GM21447 (cell line): ENCODE measurements around the gene GRAP2.

Experiments
- ATAC-seq: cut with Tn5 transposase; IDR thresholded peaks from one replicate; pipeline ENCODE4 v1.9.1; 2021; ENCODE audit not compliant: unreplicated experiment

Gene GRAP2

DNA sequence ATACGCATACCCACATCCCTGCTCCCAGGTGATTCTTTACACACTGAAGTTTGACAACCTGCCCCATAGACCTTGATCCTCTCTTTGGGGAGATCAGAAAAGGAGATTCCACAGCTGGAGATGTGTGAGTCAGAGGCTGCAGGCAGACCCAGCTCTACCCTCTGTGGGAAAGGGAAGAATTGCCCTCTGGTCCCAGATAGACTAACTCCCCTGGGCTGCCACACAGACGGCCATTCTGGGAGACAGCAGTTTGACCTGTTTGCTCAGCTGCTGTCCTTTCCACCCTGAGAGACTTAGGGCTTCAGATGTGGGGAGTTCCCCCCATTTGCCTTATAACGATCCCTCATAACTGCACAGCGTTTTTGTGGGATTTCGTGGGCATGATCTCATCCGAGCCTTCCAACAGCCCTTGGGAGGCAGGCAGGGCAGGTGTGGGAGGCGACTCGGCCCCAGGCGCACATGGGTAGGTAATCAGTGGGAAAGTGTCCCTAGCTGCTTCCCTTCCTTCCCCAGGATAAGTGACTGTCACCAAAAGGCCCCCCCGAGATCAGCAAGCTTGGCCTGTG lies 107.9 kb downstream of the GRAP2 start:
- ATAC-seq = no peak

DNA sequence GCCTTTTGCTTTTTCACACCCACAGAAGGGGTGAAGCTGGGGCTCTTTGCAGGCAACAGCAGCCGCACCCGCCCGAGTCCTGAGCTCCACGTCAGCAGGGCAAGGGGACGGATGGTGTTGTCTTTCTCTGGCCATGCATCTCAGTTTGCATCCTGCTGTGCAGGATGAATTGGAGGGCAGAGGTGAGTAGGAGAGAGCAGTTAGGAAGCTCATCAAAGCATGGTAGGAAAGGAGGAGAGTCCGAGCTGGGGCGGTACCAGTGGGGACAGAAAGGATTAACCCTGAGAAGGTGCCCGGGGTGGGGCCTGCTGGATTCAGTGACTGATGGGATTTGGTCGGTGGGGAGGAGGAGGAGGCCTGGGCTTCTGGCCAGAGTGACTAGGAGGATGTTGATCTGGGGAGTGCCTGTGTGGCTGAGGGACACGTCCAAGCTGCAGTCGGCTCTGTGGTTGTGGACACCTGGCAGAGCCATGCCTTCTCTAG lies 108.4 kb downstream of the GRAP2 start:
- no peak for ATAC-seq

DNA sequence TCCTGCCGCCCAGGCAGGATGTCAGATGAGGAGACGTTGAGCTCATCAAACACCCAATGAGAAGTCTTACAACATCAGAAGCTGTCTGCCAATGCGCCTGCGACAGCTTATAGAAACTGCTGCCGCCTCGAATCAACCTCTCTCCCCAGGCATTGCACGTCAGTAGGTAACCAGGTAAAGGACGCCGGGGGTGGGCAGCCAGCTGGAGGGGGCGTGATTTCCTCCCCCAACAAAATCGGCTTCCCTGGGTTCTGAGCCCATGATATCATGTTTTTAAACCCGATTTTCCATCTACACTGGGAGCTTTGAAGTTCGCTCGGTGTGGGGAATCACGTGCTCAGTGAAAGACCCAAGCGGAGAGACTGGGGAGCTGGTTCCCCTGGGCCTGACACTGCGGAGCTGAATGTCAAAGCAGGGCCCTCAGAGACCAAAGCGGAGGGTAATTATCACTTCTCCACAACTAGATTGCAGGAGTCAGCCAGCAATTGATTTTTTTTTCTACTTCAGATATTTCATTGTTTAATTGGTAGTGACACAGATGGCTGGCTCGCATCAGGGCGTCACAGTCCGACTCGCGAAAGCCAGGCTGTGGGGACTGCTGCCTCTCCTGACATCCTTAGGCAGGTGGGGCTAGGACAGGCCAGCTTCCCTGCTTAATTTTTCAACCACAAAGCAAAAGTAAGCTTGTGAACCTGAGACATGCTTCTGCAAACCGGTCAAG lies 109.2 kb downstream of the GRAP2 start:
- no peak for ATAC-seq

DNA sequence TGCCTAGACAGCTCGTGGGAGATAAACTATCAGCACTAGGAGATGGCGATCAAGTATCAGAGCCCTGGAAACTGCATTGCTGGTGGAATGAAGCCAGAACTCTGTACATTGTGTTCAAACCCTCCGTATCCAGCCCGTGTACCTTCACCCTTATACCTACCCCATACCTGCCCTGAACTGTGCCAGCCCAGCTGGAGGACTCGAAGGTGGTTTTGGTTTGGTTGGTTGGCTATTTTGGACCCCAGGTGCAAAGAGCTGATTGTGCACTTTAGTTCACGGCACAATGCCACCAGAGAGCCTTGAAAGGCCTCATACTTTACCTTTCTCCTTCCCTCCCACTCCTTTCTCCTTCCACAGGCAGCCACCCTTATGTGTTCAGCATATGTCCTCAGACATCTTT lies 109.9 kb downstream of the GRAP2 start:
- ATAC-seq = no peak

DNA sequence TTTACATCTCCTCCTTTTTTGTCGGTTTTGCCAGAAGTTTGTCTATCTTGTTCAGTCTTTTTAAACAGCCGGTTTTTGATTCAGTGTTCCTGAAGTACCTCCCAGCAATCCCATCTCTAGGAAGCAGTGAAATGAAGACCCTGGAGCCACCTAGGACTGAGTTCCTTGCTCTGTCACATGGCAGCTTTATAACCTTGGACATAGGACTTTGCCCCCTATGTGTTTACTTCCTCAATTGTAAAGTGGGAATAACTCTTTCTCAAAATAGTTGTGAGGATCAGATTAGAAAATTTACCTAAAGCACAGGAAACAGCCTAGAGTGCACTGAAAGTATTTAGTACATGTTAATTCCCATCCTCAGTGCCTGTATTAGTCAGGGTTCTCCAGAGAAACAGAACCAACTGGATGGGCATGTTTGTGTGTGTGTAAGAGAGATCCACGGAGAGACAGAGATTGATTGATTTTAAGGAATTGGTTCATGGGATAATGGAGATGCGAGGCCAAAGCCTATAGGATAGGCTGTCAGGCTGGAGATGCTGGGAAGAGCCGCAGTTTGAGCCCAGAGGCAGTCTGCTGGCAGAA lies 113.9 kb downstream of the GRAP2 start:
- no peak for ATAC-seq

DNA sequence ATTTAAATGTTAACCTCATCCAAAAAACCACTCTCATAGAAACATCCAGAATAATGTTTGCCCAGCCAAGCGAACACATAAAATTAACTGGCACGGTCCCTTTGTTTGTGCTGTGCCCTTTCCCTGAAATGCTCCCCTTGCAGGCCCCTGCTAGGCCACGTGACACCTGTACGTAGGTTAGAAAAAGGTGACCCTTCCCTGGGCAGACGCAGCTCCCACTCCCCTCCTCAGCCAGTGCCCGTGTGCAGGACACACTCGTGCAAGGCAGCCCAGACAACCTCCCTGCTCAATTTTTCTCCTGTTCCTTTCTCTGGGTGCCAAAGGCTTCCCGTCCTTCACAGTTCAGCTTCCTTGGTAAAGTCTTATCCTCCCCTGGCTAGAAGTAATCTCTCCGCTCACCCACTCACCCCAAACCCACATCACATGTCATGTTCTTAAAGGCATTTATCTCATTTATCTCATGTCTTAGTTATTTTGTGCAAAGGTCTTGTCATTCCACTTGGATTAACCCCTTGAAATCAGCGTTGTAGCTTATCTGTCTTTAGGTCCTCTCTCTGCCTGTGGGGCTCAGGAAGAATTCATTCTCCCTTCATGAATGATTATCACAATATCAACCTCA lies 114.6 kb downstream of the GRAP2 start:
- no peak for ATAC-seq

DNA sequence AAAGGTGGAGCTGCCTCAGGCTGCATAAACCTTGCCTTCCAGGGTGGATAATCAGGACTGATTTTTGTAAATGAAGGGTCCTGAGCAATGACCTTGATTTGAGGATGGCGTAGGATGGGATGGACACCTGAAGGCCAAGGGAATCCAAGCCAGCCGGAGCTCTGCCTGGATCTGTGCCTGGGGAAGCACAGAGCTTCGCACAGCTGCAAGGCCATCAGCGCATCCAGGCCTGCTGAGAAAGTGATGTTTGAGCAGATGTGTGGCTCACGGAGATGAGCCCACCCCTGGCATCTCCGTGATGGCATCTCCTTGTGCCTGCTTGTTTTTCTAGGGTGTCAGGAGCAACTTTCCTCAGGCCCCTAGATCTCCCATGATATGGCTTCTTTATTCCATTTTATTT lies 117.2 kb downstream of the GRAP2 start:
- no peak for ATAC-seq

DNA sequence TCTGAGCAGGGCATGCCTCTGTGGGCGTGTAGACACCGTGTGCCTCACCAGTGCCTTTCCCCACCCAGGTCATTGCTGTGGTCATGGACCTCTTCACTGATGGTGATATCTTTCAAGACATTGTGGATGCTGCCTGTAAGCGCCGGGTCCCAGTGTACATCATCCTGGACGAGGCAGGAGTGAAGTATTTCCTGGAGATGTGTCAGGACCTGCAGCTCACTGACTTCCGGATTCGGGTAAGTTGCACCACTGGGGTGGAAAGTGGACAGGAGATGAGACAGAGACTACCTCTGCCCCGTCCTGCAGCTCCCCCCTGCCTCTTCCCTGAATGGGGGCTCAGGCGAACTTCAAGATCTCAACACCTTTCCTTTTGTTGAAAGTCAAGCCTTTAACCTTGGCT lies 118.2 kb downstream of the GRAP2 start:
- ATAC-seq = no peak

DNA sequence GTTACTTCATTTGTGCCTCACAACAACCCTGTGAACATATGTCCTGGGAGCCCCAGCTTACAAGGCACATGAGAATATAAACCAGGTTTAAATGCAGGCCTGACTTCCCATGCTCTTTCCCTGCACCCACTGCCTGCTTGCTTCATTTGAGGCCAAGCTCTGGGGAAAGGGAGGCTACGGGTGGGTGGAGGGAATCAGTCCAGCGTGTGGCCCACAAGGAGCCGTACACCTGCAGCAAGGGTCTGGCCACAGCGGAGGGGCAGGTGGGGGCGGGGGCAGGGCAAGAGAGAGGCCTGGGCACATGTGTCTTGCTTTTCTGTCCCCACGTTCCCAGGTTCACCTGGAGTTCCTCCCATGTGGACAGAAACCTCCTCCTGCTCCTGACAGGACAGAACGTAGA lies 120.1 kb downstream of the GRAP2 start:
- no peak for ATAC-seq

DNA sequence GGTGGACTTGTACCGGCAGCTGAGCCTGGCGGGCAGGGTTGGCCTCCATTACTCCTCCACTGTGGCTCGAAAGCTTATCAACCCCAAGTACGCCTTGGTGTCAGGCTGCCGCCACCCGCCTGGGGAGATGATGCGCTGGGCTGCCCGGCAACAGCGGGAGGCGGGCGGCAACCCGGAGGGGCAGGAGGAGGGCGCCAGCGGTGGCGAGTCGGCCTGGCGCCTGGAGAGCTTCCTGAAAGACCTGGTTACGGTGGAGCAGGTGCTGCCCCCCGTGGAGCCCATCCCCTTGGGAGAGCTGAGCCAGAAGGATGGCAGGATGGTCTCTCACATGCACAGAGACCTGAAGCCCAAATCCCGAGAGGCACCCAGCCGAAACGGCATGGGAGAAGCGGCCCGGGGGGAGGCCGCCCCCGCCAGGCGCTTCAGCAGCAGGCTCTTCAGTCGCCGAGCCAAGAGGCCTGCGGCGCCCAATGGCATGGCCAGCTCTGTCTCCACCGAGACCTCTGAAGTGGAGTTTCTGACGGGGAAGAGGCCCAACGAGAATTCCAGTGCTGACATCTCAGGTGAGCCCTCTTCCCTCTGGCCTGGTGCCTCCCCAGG lies 120.6 kb downstream of the GRAP2 start:
- no peak for ATAC-seq

DNA sequence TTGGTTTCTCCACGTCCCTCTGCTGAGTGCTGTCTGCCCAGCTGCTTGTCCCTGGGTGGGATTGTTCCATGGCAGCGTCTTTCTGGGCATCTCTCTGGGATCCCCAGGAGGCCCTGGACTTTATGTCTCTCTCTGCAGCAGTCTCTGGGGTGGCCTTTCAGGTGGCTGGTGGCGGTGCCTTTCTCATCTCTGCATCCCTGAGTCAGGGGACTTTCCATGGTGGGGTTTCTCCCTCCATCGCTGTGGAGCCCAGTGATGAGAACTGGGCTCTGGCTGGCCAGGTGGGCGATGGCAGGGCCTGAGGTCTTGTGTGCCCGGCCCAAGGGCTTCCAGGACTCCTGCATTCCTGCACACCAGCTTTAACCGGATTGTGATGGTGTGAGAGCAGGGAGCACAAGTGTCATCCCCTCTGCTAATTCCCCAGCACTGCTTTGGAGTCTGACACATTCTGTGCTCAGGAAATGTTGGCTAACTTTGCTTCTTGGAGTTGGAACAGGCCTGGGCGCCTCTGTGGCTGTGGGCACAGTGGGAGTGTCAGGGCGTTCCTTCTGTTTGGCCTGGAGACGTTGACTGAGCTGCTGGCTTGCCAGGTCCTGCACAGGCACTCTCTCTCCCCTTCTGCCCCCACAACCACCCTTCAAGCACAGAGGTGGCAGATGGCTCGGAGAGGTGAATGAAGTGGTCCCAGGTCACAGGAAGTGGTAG lies 121.8 kb downstream of the GRAP2 start:
- ATAC-seq = no peak
